G401 (cell line): ENCODE data around the gene VAV1. TPM values are rescaled to one million over a fixed set of nuclear protein-coding genes. Genes with fewer than 3 reads are reported as not detected.

ENCODE experiments used
- DNase-seq: peaks from one replicate; pipeline ENCODE4 v3.0.0-alpha.2; 2015; ENCODE audit warnings: low spot score
- in situ Hi-C: cut with HindIII; loops from 2 replicates; pipeline ENCODE4 v1.10.0; 2016; ENCODE audit warnings: low sequenced_read_pairs, mixed read lengths
- total RNA-seq: library from RNA; depleted of rRNA; stranded (reverse); fragments of >200 nt; shearing (Covaris generic); gene quantifications from 2 replicates; pipeline ENCODE4 v1.2.3, GENCODE V29; 2014

VAV1 gene
- total RNA-seq, 1 experiment from 2014 or later = not detected

- no peak for DNase-seq
- in situ Hi-C loops = no loop called here
Observed at GRCh38 chr19:6833166-6833790, 60.8 kb downstream of the VAV1 start.

- in situ Hi-C loops = no loop called here
Observed at GRCh38 chr19:6834433-6834832, 61.9 kb downstream of the VAV1 start.

GRCh38 chr19:6835501-6835900 lies 63.0 kb downstream of the VAV1 start:
- no peak for DNase-seq
- in situ Hi-C loops = no loop called here

More at GRCh38 chr19:6834433-6834832, 61.9 kb downstream of the VAV1 start:
- DNase-seq = no peak

- no peak for DNase-seq
- in situ Hi-C loops = no loop called here
Observed at GRCh38 chr19:6837525-6837924, 65.0 kb downstream of the VAV1 start.

- in situ Hi-C loops = no loop called here
Observed at GRCh38 chr19:6838062-6838655, 65.7 kb downstream of the VAV1 start.

GRCh38 chr19:6842871-6843607 lies 70.5 kb downstream of the VAV1 start:
- no peak for DNase-seq
- in situ Hi-C loops = no loop called here

More at GRCh38 chr19:6838062-6838655, 65.7 kb downstream of the VAV1 start:
- no peak for DNase-seq

- in situ Hi-C loops = no loop called here
- no peak for DNase-seq
Observed at GRCh38 chr19:6847828-6848200, 75.3 kb downstream of the VAV1 start.

- DNase-seq = no peak
- in situ Hi-C loops = no loop called here
Observed at GRCh38 chr19:6848986-6849385, 76.5 kb downstream of the VAV1 start.

- in situ Hi-C loops = no loop called here
- no peak for DNase-seq
Observed at GRCh38 chr19:6849876-6850275, 77.4 kb downstream of the VAV1 start.

- DNase-seq = no peak
- in situ Hi-C loops = no loop called here
Observed at GRCh38 chr19:6851359-6851758, 78.9 kb downstream of the VAV1 start.

- in situ Hi-C loops = no loop called here
- DNase-seq = no peak
Observed at GRCh38 chr19:6852001-6852400, 79.5 kb downstream of the VAV1 start.

- in situ Hi-C loops = no loop called here
- no peak for DNase-seq
Observed at GRCh38 chr19:6853868-6854267, 81.4 kb downstream of the VAV1 start.

- in situ Hi-C loops = no loop called here
- no peak for DNase-seq
Observed at GRCh38 chr19:6854758-6855157, 82.2 kb downstream of the VAV1 start.

GRCh38 chr19:6856749-6857372 lies 84.4 kb downstream of the VAV1 start:
- in situ Hi-C loops = no loop called here
- DNase-seq = no peak

- no peak for DNase-seq
- in situ Hi-C loops = no loop called here
Observed at GRCh38 chr19:6861683-6862286, 89.3 kb downstream of the VAV1 start.

GRCh38 chr19:6862673-6863078 lies 90.2 kb downstream of the VAV1 start:
- in situ Hi-C loops = no loop called here
- DNase-seq = peak; percentile 42

- no peak for DNase-seq
- in situ Hi-C loops = no loop called here
Observed at GRCh38 chr19:6864325-6864940, 91.9 kb downstream of the VAV1 start.

GRCh38 chr19:6865849-6866248 lies 93.3 kb downstream of the VAV1 start:
- DNase-seq = no peak
- in situ Hi-C loops = no loop called here

GRCh38 chr19:6866741-6867151 lies 94.2 kb downstream of the VAV1 start:
- no peak for DNase-seq
- in situ Hi-C loops = no loop called here
